ENCODE data around the gene ASCL5.

The ASCL5 gene

GRCh38 chr1:201085902-201086735 is 40.9 kb downstream of the ASCL5 start:
- Mint-ChIP-seq H3K36me3 (no peaks in the 10 kb centered on the region), H3K27me3 (peaks cover 15% of the 10 kb centered on the region), H3K27ac (no peak overlapping the region), H3K4me3 (no peak overlapping the region), H3K9me3 (no peaks in the 10 kb centered on the region), H3K4me1 (no peaks in the 10 kb centered on the region)
- DNase-seq (ENCODE audit: low spot score in 2 of 2): no peak
- no peak for ATAC-seq (ENCODE audit: low read depth)

DNA sequence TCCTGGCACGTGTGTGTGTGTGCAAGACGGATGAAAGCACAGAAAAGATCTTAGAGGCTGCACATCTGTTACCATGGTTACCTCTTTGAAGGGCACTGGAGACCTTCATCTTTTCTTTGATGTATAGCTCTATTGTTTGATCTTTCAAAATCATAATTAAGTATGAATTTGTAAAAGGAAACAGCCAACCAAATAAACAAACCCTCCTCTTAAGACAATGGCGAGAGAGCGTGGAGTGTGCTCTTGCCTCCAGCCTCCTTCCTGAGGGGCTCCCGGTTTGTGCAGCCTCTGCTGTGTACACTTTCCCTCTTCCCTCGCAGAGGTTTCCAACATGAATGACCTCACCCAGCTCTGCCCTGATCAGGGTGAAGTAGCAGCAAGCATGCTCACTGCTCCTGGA is 42.7 kb downstream of the ASCL5 start:
- Mint-ChIP-seq H3K27me3 (peaks cover 15% of the 10 kb centered on the region), H3K36me3 (no peaks in the 10 kb centered on the region), H3K9me3 (no peaks in the 10 kb centered on the region), H3K27ac (no peak overlapping the region), H3K4me3 (no peak overlapping the region), H3K4me1 (no peaks in the 10 kb centered on the region)
- DNase-seq (ENCODE audit: low spot score in 2 of 2) (no peak), ATAC-seq (ENCODE audit: low read depth) (no peak)

- H3K27me3 Mint-ChIP-seq: peaks cover 16% of the 10 kb centered on the region
- no peaks in the 10 kb centered on the region for H3K4me1 Mint-ChIP-seq
- ATAC-seq (ENCODE audit: low read depth) (no peak), DNase-seq (ENCODE audit: low spot score in 2 of 2) (no peak)
- no peaks in the 10 kb centered on the region for H3K9me3 Mint-ChIP-seq
- no peak overlapping the region for H3K4me3 Mint-ChIP-seq
- H3K36me3 Mint-ChIP-seq: no peaks in the 10 kb centered on the region
- no peak overlapping the region for H3K27ac Mint-ChIP-seq
Observed at GRCh38 chr1:201083741-201084140, 43.2 kb downstream of the ASCL5 start.

GRCh38 chr1:201080135-201080534 is 46.8 kb downstream of the ASCL5 start:
- Mint-ChIP-seq H3K4me1 (no peaks in the 10 kb centered on the region), H3K9me3 (no peaks in the 10 kb centered on the region), H3K27ac (no peak overlapping the region), H3K27me3 (peaks cover 8% of the 10 kb centered on the region), H3K4me3 (no peak overlapping the region), H3K36me3 (no peaks in the 10 kb centered on the region)
- DNase-seq (ENCODE audit: low spot score in 2 of 2) (no peak), ATAC-seq (ENCODE audit: low read depth) (no peak)

- no peaks in the 10 kb centered on the region for H3K4me1 Mint-ChIP-seq
- no peak for DNase-seq (ENCODE audit: low spot score in 2 of 2)
- H3K4me3 Mint-ChIP-seq: no peak overlapping the region
- no peaks in the 10 kb centered on the region for H3K36me3 Mint-ChIP-seq
- H3K27me3 Mint-ChIP-seq: peaks cover 6% of the 10 kb centered on the region
- no peaks in the 10 kb centered on the region for H3K9me3 Mint-ChIP-seq
- ATAC-seq (ENCODE audit: low read depth): no peak
- no peak overlapping the region for H3K27ac Mint-ChIP-seq
Observed at GRCh38 chr1:201077736-201078135, 49.2 kb downstream of the ASCL5 start.

DNA sequence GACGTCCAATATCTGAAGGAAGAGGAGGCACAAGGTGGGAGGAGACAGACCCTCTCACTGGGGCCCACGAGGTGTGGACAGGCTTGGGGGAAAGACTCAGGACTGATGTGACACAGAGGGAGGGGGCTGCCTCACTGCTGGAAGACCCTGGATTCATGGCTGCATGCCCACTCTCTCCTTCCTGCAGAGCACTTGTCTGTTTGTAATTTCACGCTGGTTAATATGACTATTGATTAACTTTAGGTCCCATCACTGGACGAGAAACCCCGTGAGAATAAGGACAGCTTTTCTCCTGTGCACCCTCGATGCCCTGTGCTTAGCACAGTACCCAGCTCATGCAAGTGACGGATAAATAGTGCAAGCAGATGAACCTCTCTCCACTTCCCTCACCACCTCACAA is 49.9 kb downstream of the ASCL5 start:
- no peak for ATAC-seq (ENCODE audit: low read depth)
- no peak overlapping the region for H3K27ac Mint-ChIP-seq
- H3K27me3 Mint-ChIP-seq: peaks cover 6% of the 10 kb centered on the region
- H3K4me1 Mint-ChIP-seq: peaks cover 1% of the 10 kb centered on the region
- DNase-seq (ENCODE audit: low spot score in 2 of 2): no peak
- H3K36me3 Mint-ChIP-seq: no peaks in the 10 kb centered on the region
- H3K9me3 Mint-ChIP-seq: no peaks in the 10 kb centered on the region
- H3K4me3 Mint-ChIP-seq: no peak overlapping the region

- Mint-ChIP-seq H3K27me3 (peaks cover 6% of the 10 kb centered on the region), H3K9me3 (no peaks in the 10 kb centered on the region), H3K27ac (no peak overlapping the region), H3K36me3 (no peaks in the 10 kb centered on the region), H3K4me1 (peaks cover 9% of the 10 kb centered on the region), H3K4me3 (no peak overlapping the region)
- ATAC-seq (ENCODE audit: low read depth) (no peak), DNase-seq (ENCODE audit: low spot score in 2 of 2) (no peak)
Observed at GRCh38 chr1:201076092-201076491, 50.9 kb downstream of the ASCL5 start.

DNA sequence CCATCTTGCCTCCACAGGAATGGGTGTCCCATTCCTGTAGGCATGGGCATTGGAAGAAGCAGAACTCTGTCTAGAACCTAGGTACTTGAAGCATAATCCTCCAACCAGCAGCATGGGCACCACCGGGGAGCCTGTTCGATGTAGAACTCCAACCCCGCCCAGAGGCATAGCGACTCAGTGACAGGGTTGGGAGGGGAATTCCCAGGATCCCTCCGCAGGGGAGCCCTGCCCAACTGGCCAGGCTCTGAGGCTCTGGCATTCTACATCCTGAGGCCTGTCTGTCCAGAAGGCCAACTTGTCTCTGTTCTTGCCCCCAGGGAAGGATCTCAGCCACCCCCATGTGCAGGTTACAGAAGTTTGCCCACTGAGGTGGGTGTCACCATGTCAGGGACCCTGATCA is 53.0 kb downstream of the ASCL5 start:
- peaks cover 10% of the 10 kb centered on the region for H3K4me1 Mint-ChIP-seq
- peaks cover 3% of the 10 kb centered on the region for H3K27me3 Mint-ChIP-seq
- no peaks in the 10 kb centered on the region for H3K9me3 Mint-ChIP-seq
- no peaks in the 10 kb centered on the region for H3K36me3 Mint-ChIP-seq
- ATAC-seq (ENCODE audit: low read depth) (no peak), DNase-seq (ENCODE audit: low spot score in 2 of 2) (no peak)
- H3K4me3 Mint-ChIP-seq: no peak overlapping the region
- H3K27ac Mint-ChIP-seq: no peak overlapping the region

DNA sequence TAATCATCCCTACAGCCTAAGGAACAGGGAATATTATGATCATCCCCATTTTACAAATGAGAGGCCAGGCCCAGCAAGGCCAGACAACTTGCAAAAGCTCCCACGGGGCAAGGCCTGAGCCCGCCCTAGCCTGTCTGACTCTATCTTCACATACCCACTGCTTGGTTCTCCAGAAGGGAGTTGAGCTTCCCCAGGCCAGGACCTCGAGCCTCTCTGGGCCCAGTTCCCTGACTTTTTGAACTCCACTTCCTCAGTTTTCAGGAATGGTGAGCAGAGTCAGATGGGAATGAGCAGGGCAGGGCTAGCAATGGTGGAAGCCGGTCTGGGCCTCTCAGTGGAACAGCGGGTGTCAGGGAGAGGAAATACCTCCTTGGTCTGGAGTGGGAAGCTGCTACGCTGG is 54.1 kb downstream of the ASCL5 start:
- H3K4me1 Mint-ChIP-seq: peaks cover 10% of the 10 kb centered on the region
- H3K36me3 Mint-ChIP-seq: no peaks in the 10 kb centered on the region
- H3K27ac Mint-ChIP-seq: no peak overlapping the region
- no peak overlapping the region for H3K4me3 Mint-ChIP-seq
- no peak for DNase-seq (ENCODE audit: low spot score in 2 of 2)
- no peak for ATAC-seq (ENCODE audit: low read depth)
- H3K9me3 Mint-ChIP-seq: no peaks in the 10 kb centered on the region
- peaks cover 4% of the 10 kb centered on the region for H3K27me3 Mint-ChIP-seq

GRCh38 chr1:201072149-201072548 is 54.8 kb downstream of the ASCL5 start:
- Mint-ChIP-seq H3K27me3 (peaks cover 1% of the 10 kb centered on the region), H3K4me1 (peaks cover 10% of the 10 kb centered on the region), H3K4me3 (no peak overlapping the region), H3K27ac (no peak overlapping the region), H3K36me3 (no peaks in the 10 kb centered on the region), H3K9me3 (no peaks in the 10 kb centered on the region)
- ATAC-seq (ENCODE audit: low read depth) (no peak), DNase-seq (ENCODE audit: low spot score in 2 of 2) (no peak)

DNA sequence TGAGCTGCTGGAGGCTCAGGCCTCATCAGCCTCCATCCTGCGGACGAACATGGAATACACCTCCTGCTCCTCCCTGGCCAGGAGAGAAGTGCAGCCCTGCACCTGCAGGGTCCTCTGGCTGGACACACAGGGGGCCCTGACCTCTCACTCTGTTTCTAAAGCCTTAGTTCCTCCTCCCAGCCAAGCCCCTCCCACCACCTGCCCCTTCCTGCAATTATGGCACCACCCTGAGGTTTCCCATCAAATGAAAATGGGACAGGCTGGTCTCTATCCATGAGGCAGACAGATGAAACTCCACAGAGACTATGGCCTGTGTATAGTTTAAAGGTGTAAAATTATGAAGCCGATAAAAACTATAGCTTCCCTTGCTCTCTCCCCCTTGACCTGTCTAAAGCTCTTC is 57.3 kb downstream of the ASCL5 start:
- H3K4me1 Mint-ChIP-seq: peaks cover 10% of the 10 kb centered on the region
- no peaks in the 10 kb centered on the region for H3K9me3 Mint-ChIP-seq
- H3K27me3 Mint-ChIP-seq: peaks cover 7% of the 10 kb centered on the region
- DNase-seq (ENCODE audit: low spot score in 2 of 2): no peak
- ATAC-seq (ENCODE audit: low read depth): no peak
- H3K27ac Mint-ChIP-seq: no peak overlapping the region
- H3K4me3 Mint-ChIP-seq: no peak overlapping the region
- H3K36me3 Mint-ChIP-seq: no peaks in the 10 kb centered on the region

GRCh38 chr1:201068976-201069375 is 58.0 kb downstream of the ASCL5 start:
- no peak overlapping the region for H3K27ac Mint-ChIP-seq
- no peaks in the 10 kb centered on the region for H3K36me3 Mint-ChIP-seq
- peaks cover 10% of the 10 kb centered on the region for H3K4me1 Mint-ChIP-seq
- no peak for DNase-seq (ENCODE audit: low spot score in 2 of 2)
- no peaks in the 10 kb centered on the region for H3K9me3 Mint-ChIP-seq
- no peak overlapping the region for H3K4me3 Mint-ChIP-seq
- peaks cover 10% of the 10 kb centered on the region for H3K27me3 Mint-ChIP-seq
- ATAC-seq (ENCODE audit: low read depth): no peak

DNA sequence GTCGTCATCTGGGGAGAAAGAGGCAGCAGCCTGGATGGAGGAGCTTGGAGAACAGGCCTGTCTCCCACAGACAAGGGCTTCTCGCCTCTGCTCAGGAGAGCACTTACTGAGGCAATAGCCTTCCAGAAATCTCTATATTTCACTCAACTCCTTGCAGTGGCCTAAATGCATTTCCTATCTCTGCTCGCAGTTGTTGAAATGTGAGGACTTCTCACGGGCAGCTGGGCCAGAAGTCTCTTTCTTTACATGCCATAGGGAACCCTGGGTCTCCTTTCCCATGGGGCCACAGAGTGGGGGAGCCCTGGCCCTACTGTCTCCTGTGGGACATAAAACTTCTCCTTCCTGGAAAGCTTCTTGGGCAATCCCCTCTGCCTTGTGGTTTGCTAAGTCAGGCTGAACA is 60.0 kb downstream of the ASCL5 start:
- Mint-ChIP-seq H3K9me3 (no peaks in the 10 kb centered on the region), H3K4me1 (peaks cover 7% of the 10 kb centered on the region), H3K27me3 (peaks cover 12% of the 10 kb centered on the region), H3K27ac (no peak overlapping the region), H3K36me3 (no peaks in the 10 kb centered on the region), H3K4me3 (no peak overlapping the region)
- DNase-seq (ENCODE audit: low spot score in 2 of 2) (no peak), ATAC-seq (ENCODE audit: low read depth) (no peak)

DNA sequence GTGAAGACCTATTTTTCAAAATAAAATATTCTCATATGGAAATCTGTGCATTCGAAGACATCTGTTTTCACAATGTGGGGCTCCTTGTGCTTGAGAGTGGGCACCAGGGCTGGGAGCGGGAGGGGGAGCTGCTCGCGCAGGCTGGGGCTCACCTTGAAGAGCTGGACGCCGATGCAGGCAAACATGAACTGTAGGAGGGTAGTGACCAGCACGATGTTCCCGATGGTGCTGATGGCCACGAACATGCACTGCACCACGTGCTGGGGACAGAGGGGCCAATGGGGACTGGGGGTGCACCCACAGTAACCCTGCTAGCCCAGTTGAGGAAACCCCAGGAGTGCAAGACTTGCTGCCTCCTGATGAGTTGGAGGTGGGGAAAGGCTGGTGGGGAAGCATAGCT is 61.3 kb downstream of the ASCL5 start:
- Mint-ChIP-seq H3K27ac (no peak overlapping the region), H3K36me3 (no peaks in the 10 kb centered on the region), H3K27me3 (peaks cover 16% of the 10 kb centered on the region), H3K4me3 (no peak overlapping the region), H3K9me3 (no peaks in the 10 kb centered on the region), H3K4me1 (no peaks in the 10 kb centered on the region)
- ATAC-seq (ENCODE audit: low read depth) (no peak), DNase-seq (ENCODE audit: low spot score in 2 of 2) (no peak)

DNA sequence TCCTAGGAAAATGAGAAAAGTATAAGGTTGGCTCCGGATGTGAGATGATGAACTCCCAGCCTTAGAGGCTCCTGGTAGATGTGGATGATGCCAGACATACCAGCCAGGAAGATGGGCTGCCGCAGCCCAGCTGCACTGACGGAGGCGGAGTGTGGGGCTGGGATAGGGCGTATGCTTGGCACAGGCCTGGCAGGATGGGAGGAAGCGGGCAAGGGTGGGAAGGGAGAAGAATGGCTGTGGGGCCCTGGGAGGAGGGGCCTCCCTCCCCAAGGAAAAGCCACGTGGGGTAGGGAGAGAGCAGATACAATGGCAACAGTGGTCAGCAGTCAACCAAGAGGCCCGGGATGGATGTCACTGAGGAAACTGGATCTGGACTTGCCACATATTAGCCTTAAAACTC is 62.2 kb downstream of the ASCL5 start:
- peaks cover 16% of the 10 kb centered on the region for H3K27me3 Mint-ChIP-seq
- H3K27ac Mint-ChIP-seq: no peak overlapping the region
- H3K4me3 Mint-ChIP-seq: no peak overlapping the region
- H3K36me3 Mint-ChIP-seq: no peaks in the 10 kb centered on the region
- no peak for ATAC-seq (ENCODE audit: low read depth)
- no peaks in the 10 kb centered on the region for H3K9me3 Mint-ChIP-seq
- H3K4me1 Mint-ChIP-seq: no peaks in the 10 kb centered on the region
- no peak for DNase-seq (ENCODE audit: low spot score in 2 of 2)
